H9 (cell line): ENCODE measurements around the gene BRMS1. TPM values are rescaled to one million over a fixed set of nuclear protein-coding genes. Genes with fewer than 3 reads are reported as not detected.

Source experiments
- DNase-seq: peaks from one replicate; pipeline ENCODE4 v3.0.0-alpha.2; 2017
- H2AFZ ChIP-seq: one replicate; pipeline ENCODE4 v1.6.1; 2013; ENCODE audit warnings: mild to moderate bottlenecking, low read length, control low read depth, moderate library complexity
- H2AK5ac ChIP-seq: 2 replicates; pipeline ENCODE4 v1.6.1; 2013; ENCODE audit warnings: low read length, control low read depth, mixed read lengths; ENCODE audit not compliant: insufficient read length
- H2BK120ac ChIP-seq: one replicate; pipeline ENCODE4 v1.6.1; 2013; ENCODE audit warnings: low read depth, mild to moderate bottlenecking, low read length, control low read depth, inconsistent platforms; ENCODE audit not compliant: poor library complexity, severe bottlenecking
- H2BK12ac ChIP-seq: 2 replicates; pipeline ENCODE4 v1.6.1; 2013; ENCODE audit warnings: low read length, control low read depth, mixed read lengths, low read depth; ENCODE audit not compliant: insufficient read length
- H2BK15ac ChIP-seq: 2 replicates; pipeline ENCODE4 v1.6.1; 2013; ENCODE audit warnings: low read depth, low read length, control low read depth
- H2BK20ac ChIP-seq: one replicate; pipeline ENCODE4 v1.6.1; 2013; ENCODE audit warnings: low read depth, mild to moderate bottlenecking, low read length, control low read depth, inconsistent platforms; ENCODE audit not compliant: poor library complexity, severe bottlenecking
- H2BK5ac ChIP-seq: 2 replicates; pipeline ENCODE4 v1.6.1; 2013; ENCODE audit warnings: low read length, control low read depth, mixed read lengths; ENCODE audit not compliant: insufficient read length
- H3K14ac ChIP-seq: 2 replicates; pipeline ENCODE4 v1.6.1; 2013; ENCODE audit warnings: low read length, control low read depth; ENCODE audit not compliant: insufficient read depth
- H3K18ac ChIP-seq: 2 replicates; pipeline ENCODE4 v1.6.1; 2013; ENCODE audit warnings: low read depth, mild to moderate bottlenecking, mixed read lengths, low read length, control low read depth; ENCODE audit not compliant: insufficient read length
- H3K23ac ChIP-seq: 2 replicates; pipeline ENCODE4 v1.6.1; 2013; ENCODE audit warnings: low read length, control low read depth, mixed read lengths, low read depth; ENCODE audit not compliant: insufficient read length
- H3K23me2 ChIP-seq: 2 replicates; pipeline ENCODE4 v1.6.1; 2013; ENCODE audit warnings: low read depth, mild to moderate bottlenecking, mixed read lengths, low read length, control low read depth; ENCODE audit not compliant: insufficient read length, poor library complexity, severe bottlenecking
- H3K27ac ChIP-seq: 2 replicates; pipeline ENCODE4 v1.5.1; 2013; ENCODE audit warnings: low read length, control low read depth, mixed read lengths, low read depth; ENCODE audit not compliant: insufficient read length
- H3K27me3 ChIP-seq: 2 replicates; pipeline ENCODE4 v1.6.1; 2013; ENCODE audit warnings: low read length, control low read depth, inconsistent platforms; ENCODE audit not compliant: insufficient read depth
- H3K4ac ChIP-seq: 2 replicates; pipeline ENCODE4 v1.6.1; 2013; ENCODE audit warnings: low read depth, mild to moderate bottlenecking, control low read depth, inconsistent platforms, low read length, moderate library complexity
- H3K4me1 ChIP-seq: 2 replicates; pipeline ENCODE4 v1.6.1; 2013; ENCODE audit warnings: low read length, control low read depth, inconsistent platforms; ENCODE audit not compliant: insufficient read depth
- H3K4me2 ChIP-seq: 2 replicates; pipeline ENCODE4 v1.6.1; 2013; ENCODE audit warnings: low read length, control low read depth, mixed read lengths; ENCODE audit not compliant: insufficient read length, insufficient read depth
- H3K56ac ChIP-seq: 2 replicates; pipeline ENCODE4 v1.6.1; 2013; ENCODE audit warnings: low read depth, mild to moderate bottlenecking, mixed read lengths, low read length, control low read depth; ENCODE audit not compliant: insufficient read length
- H3K79me1 ChIP-seq: 2 replicates; pipeline ENCODE4 v1.6.1; 2013; ENCODE audit warnings: low read depth, mild to moderate bottlenecking, moderate library complexity, low read length, control low read depth, inconsistent platforms; ENCODE audit not compliant: insufficient read depth, poor library complexity, severe bottlenecking
- H3K79me2 ChIP-seq: 2 replicates; pipeline ENCODE4 v1.6.1; 2013; ENCODE audit warnings: low read length, control low read depth, inconsistent platforms; ENCODE audit not compliant: insufficient read depth
- H3K9ac ChIP-seq: 2 replicates; pipeline ENCODE4 v1.6.1; 2013; ENCODE audit warnings: low read length, control low read depth, mixed read lengths; ENCODE audit not compliant: insufficient read length; ENCODE audit errors: extremely low read depth
- H3K9me3 ChIP-seq: one replicate; pipeline ENCODE4 v1.6.1; 2013; ENCODE audit warnings: low read depth, low read length, inconsistent platforms; ENCODE audit not compliant: control insufficient read depth
- H3T11ph ChIP-seq: one replicate; pipeline ENCODE4 v1.6.1; 2013; ENCODE audit warnings: mild to moderate bottlenecking, low read length, control low read depth, inconsistent platforms
- H4K20me1 ChIP-seq: one replicate; pipeline ENCODE4 v1.6.1; 2013; ENCODE audit not compliant: control insufficient read depth, insufficient read length, insufficient read depth
- H4K5ac ChIP-seq: 2 replicates; pipeline ENCODE4 v1.6.1; 2013; ENCODE audit warnings: low read depth, mild to moderate bottlenecking, mixed read lengths, low read length, control low read depth; ENCODE audit not compliant: insufficient read length
- H4K8ac ChIP-seq: replicated peaks from 2 replicates; pipeline ENCODE4 v1.6.1; 2013; ENCODE audit warnings: low read length, control low read depth, mixed read lengths, low read depth; ENCODE audit not compliant: insufficient read length
- H4K91ac ChIP-seq: 2 replicates; pipeline ENCODE4 v1.6.1; 2013; ENCODE audit warnings: low read depth, mild to moderate bottlenecking, moderate library complexity, mixed read lengths, low read length, control low read depth; ENCODE audit not compliant: insufficient read length
- H3K27ac Mint-ChIP-seq, 3 experiments: 2 replicates in 2 of 3; 3 replicates in 1 of 3; pipeline ENCODE4 v1.8.0; 2020 to 2021; ENCODE audit warnings: mixed read lengths in 3 of 3, mild to moderate bottlenecking in 1 of 3, moderate library complexity in 1 of 3
- H3K27me3 Mint-ChIP-seq: 2 replicates; pipeline ENCODE4 v1.8.0; 2021; ENCODE audit warnings: low read depth, mild to moderate bottlenecking, moderate library complexity, mixed read lengths
- H3K36me3 Mint-ChIP-seq, 3 experiments: 2 replicates in 2 of 3; 3 replicates in 1 of 3; pipeline ENCODE4 v1.8.0; 2020 to 2021; ENCODE audit warnings: low read depth in 3 of 3, mixed read lengths in 3 of 3; ENCODE audit not compliant: insufficient read depth in 1 of 3
- H3K4me1 Mint-ChIP-seq, 2 experiments: 2 replicates each; pipeline ENCODE4 v1.8.0; 2020; ENCODE audit warnings: mixed read lengths in 2 of 2
- H3K4me3 Mint-ChIP-seq, 2 experiments: 2 replicates in 1 of 2; 3 replicates in 1 of 2; pipeline ENCODE4 v1.8.0; 2020 to 2021; ENCODE audit warnings: mild to moderate bottlenecking in 2 of 2, mixed read lengths in 2 of 2, moderate library complexity in 1 of 2
- H3K9me3 Mint-ChIP-seq, 2 experiments: 2 replicates in 1 of 2; 3 replicates in 1 of 2; pipeline ENCODE4 v1.8.0; 2020; ENCODE audit warnings: mild to moderate bottlenecking in 2 of 2, mixed read lengths in 2 of 2, moderate library complexity in 1 of 2
- CTCF ChIP-seq: fragments of 200-600 bp; sonication (generic); conservative IDR thresholded peaks from 3 replicates; pipeline ENCODE4 v1.8.0; 2021; ENCODE audit warnings: antibody characterized with exemption, mild to moderate bottlenecking
- WGBS: extraction: QIAGEN DNeasy Blood & Tissue Kit; methylation state at CpG from one replicate; pipeline ENCODE4 v1.1.7; 2013; ENCODE audit warnings: missing lambda C conversion rate, low lambda C conversion rate, mixed read lengths; ENCODE audit not compliant: insufficient read length; ENCODE audit errors: extremely low coverage; 5-methylcytosine and 5-hydroxymethylcytosine counted together
- total RNA-seq: library from RNA; stranded (reverse); gene quantifications from 2 replicates; pipeline ENCODE4 v1.2.1, GENCODE V29; 2021

BRMS1 gene
- total RNA-seq, 1 experiment from 2014 or later, result 50.1 TPM

- Histone ChIP-seq H2BK5ac (no peak overlapping the region), H4K5ac (no peak overlapping the region), H2AK5ac (no peak overlapping the region), H3K56ac (no peak overlapping the region), H3K27ac (no peak overlapping the region), H4K20me1 (no peaks in the 10 kb centered on the region), H3K23me2 (peaks cover 12% of the 10 kb centered on the region), H2BK20ac (no peak overlapping the region), H4K91ac (no peak overlapping the region), H3K14ac (no peak overlapping the region), H3K23ac (no peak overlapping the region), H3K9me3 (no peaks in the 10 kb centered on the region), H3K79me1 (no peaks in the 10 kb centered on the region), H3K79me2 (no peaks in the 10 kb centered on the region), H2BK12ac (no peak overlapping the region), H2BK15ac (no peak overlapping the region), H3K27me3 (no peaks in the 10 kb centered on the region), H4K8ac (no peak overlapping the region), H3K4me2 (no peak overlapping the region), H3K4ac (no peak overlapping the region), H3K9ac (no peak overlapping the region), H3K4me1 (no peaks in the 10 kb centered on the region), H2AFZ (no peak overlapping the region), H3K18ac (no peak overlapping the region), H3T11ph (no peak overlapping the region), H2BK120ac (no peak overlapping the region)
- Mint-ChIP-seq H3K9me3 (no peaks in the 10 kb centered on the region; a peak in 1 of 5 replicates), H3K27me3 (peaks cover 16% of the 10 kb centered on the region), H3K27ac (no peak overlapping the region), H3K36me3 (no peaks in the 10 kb centered on the region), H3K4me1 (peaks cover 10 to 19% of the 10 kb centered on the region in 2 experiments), H3K4me3 (no peak overlapping the region)
- WGBS, result no CpG with 5 or more reads among the region's 3 CpGs
- DNase-seq, result no peak
- TF ChIP-seq CTCF, result no peak
Measured at GRCh38 chr11:66309475-66309874, 35.4 kb downstream of the BRMS1 start.
